Hypothalamus (tissue), 51 donors: ENCODE data around the gene NUDT1.

ENCODE experiments used
- DNase-seq, 51 donors: peaks; one replicate each; lab custom pipeline; 2025; lab: John Stamatoyannopoulos, UW

The NUDT1 gene

GRCh38 chr7:2289111-2289586 is 47.1 kb downstream of the NUDT1 start:
- DNase-seq, result no peak

GRCh38 chr7:2289621-2290020 is 47.6 kb downstream of the NUDT1 start:
- DNase-seq, result no peak

GRCh38 chr7:2290877-2291276 is 48.9 kb downstream of the NUDT1 start:
- no peak for DNase-seq

- DNase-seq, result no peak
Observed at GRCh38 chr7:2295936-2296620, 54.1 kb downstream of the NUDT1 start.

- no peak for DNase-seq
Observed at GRCh38 chr7:2296832-2297231, 54.8 kb downstream of the NUDT1 start.

- no peak for DNase-seq
Observed at GRCh38 chr7:2299131-2299829, 57.3 kb downstream of the NUDT1 start.

- DNase-seq, result no peak
Observed at GRCh38 chr7:2299870-2300512, 58.0 kb downstream of the NUDT1 start.
